Epidermal melanocyte (primary cell): ENCODE measurements around the gene CEP78.

ENCODE experiments used
- DNase-seq: peaks from one replicate; pipeline ENCODE4 v3.0.0; 2011; ENCODE audit warnings: low spot score; ENCODE audit not compliant: insufficient read length

CEP78 gene

DNA sequence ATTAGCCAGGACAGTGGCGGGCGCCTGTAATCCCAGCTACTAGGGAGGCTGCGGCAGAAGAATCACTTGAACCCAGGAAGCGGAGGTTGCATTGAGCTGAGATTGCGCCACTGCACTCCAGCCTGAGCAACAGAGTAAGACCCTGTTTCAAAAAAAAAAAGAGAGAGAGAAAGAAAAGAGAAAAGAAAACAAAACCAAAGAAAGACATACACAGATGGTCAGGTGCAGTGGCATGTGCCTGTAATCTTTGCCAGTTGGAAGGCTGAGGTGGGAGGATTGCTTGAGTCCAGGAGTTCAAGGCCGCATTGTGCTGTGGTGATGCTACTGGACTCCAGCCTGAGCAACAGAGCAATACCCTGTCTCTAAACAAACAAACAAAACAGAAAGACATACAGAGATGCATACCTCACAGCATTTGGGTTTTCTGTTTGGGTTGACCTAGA lies 51.1 kb downstream of the CEP78 start:
- DNase-seq: no peak

DNA sequence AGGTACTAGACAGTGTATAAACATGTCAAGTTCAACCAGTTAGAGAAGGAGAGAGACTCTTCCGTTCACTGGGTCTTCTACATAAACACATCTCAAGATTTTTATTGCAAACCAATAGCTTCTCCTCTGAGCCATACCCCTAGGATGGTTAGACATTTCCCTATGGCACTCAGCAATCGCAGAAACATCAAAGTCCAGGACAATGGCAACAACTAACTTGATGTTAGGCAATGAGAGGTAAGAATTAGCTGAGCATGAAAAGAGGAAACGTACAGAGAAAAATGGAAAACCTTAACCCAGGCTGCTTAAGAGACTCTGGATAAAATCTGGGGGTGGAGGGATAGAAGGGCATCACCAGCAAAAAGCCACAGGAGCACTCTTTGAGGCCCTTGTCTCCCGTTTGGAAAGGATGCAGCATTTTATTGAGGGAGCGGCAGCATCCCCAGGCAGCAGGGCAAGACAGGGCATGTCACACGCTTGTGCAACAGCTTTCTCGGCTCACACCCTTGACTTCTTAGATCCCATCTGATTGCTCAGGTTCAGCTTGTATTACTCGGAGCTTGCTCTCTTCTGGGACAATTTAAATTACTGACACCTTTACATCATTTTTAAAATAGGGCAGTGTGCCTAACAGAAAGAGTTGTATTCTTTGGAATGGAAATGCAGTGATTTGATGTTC lies 52.5 kb downstream of the CEP78 start:
- no peak for DNase-seq

DNA sequence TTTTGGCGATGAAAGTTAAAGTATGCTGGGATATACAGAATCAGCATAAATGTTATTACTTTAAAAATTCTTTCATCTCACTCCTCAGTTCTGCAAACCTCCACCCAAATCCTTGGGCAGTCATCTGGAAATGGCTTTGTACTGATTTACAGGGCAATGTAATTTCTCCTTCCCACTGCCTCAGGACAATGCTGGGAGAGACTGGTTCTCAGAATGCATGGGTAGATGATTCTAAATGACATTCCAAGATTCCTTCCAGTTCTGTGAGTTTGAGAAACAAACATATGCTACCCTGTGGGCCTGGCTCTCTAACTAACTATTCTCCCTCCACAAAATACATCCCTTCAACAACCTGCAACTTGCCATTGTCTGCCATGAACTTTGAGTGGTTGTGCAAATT lies 53.6 kb downstream of the CEP78 start:
- no peak for DNase-seq

DNA sequence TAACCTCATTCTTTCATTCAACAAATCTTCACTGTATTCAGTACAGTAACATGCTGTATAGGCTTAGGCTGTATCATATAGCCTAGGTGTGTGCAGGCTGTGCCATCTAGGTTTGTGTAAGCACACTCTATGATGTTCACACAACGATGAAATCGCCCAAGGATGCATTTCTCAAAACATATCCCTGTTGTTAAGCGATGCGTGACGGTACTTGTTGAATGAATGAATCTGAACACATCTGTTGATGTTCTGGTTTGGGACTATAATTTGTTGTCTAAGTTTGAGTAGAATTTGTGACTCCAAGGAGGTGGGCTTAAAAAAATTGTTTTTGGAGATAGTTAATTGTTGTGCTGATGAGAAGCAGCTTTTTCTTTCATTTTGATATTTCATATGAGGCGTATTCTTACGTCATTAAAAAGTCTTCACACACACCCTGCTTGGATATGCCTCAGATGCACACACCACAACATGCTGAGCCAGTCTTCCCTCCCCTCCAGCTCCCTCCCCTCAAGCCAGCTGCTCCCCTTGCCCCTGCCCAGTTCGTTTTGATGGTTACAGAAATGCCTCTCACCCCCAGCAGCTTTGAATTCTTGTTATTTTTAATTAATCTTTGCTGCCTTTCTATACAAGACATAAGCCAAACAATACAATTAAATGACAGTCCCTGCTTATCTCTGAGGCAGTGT lies 55.5 kb downstream of the CEP78 start:
- DNase-seq: no peak

DNA sequence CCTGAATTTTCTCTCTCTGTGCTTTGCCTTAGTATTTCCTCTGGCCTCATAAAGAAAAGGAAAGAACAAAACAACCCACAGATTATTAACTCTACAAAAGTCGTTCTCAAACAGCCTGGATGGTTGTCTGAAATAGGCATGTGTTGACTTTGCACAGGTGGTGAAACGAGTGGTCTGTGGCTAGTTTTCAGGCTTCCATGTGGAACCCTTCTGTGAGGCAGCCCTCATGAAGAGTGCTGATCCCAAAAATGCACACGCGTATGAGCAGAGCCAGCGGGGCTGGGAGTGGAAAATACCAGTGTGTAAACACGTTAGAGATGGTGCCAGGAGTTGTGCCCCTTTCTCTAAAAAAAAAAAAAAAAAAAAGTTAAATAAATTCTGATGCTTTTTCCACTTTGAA lies 56.2 kb downstream of the CEP78 start:
- DNase-seq: no peak

DNA sequence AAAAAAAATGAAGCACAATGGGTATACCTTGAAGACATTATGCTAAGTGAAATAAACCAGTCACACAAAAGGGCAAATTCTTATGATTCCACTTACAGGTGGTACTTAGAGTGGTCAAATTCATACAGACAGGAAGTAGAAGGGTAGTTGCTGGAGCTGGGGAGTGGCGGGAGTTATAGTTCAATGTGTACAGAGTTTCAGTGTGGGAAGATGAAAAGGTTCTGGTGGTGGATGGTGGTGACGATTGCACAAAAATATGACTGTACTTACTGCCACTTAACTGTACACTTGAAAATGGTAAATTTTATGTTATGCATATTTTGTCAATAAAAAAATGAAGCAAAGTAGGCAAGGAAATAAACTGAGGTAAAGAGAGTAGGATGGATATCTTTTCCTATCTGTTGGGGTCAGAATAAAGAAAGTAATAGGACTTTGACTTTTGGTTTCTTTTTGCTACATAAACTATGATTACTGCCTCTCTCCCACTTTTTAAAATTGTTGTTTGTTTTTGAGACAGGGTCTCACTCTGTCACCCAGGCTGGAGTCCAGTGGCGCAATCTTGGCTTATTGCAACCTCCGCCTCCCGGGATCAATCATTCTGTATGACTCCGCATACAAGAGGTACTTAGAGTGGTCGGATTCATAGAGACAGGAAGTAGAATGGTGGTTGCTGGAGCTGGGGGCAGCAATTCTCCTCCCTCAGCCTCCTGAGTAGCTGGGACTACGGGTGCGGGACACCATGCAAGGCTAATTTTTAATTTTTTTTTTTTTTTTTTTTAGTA lies 57.0 kb downstream of the CEP78 start:
- DNase-seq: no peak

DNA sequence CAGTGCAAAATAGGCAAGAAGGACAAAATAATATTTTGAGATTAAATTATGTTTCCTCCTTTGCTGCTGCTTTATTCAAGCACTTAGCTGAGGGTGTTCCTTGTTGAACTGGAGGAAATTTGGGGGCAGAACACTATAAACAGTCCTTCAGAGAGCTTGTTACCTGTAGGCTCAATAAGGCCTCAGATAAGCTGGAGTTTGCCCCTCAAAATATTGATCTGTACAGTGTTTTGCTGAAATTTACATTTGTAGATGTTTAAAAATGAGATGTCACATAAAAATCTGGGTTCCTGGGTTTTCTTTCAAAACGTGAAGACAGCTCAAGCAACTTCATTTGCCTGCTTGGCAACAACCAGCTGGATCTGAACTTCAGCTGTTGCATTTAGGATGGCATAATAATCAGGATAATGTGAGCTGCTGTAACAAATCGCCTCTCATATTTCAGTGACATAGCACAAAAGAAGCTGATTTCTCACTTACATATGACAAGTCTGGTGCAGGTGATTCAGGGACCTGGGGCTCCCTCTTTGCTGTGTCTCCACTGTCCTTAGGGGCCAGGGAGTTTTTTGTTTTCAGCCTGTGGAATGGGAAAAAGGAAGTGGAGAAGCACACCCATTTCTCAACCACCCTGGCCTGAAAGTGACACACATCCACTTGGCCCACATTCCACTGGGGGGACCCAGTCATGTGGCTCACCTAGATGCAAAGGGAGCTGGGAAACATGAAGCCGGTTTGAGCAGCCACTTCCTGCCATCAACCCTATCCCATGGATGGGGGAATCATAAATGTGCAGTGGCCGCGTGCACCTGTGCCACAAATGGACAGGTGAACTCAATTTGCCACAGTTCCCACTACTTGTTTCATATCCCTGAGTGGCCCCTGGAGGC lies 58.7 kb downstream of the CEP78 start:
- no peak for DNase-seq

DNA sequence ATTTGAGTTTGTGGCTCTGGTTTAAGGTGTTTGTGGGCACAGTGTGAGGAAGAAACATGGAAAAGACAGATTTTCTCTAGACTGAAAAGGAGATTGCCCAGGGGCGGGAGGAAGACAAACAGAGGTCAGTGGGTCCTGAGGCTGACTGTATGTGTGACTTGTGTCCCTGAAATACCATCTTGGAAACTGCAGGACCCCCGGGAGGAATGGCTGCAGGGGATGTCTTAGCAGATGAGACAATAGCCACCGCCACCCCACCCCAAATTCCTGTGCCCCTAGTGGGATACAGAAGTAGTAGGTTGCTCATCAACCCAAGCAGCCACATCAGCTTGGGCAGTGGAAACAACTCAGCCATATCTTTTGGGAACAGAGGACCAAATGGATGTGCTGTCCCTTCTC lies 59.3 kb downstream of the CEP78 start:
- DNase-seq: no peak

DNA sequence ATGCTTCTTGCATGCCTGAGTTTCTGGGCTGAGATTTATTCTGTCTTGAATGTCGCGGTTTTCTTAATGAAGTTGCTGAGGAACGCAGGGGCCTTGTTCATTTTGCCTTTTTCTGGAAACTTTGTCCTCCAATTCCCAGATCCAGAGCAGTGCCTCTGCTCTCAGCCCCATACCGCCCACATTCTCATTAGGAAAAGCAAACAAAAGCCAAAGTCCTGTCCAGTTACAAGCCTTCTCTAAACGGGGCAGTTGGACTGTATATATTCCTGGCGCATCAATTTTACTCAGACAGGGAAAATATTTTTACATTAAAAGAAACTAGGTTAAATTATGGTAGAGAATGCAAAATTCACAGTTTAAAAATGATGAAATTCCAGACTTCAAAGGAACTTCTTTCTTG lies 59.9 kb downstream of the CEP78 start:
- no peak for DNase-seq

DNA sequence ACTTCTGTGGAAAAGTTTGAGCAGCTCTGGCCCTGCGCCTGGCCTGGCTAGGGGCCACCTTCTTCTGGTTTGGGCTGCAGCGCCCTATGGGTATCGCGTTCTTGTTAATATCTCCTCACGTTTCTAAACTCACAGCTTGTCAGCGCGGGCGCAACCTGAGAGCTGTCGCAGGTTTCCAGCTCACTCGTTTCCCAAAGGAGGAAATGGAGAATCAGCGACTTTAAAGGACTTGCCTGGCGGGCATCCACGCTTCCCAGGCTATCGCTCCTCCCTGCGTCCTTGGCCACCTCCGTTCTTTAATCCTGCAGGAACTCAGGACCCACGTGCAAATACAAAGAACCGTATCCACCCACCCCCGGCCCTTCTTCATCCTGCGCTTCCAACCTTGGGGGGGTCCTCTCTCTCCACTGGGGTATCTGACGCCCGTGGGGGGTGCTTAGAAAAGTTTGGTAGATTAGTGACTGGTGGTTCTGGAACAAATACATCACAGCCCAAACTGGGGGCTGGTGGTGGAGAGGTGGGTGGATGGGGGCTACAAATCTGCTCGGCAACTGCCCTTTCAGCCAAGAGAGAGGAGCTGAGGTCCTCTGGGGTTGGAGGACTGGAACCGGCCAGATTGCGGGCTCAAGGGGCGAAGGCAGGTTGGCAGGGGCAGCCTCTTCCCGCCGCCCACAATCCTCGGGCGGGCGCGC lies 60.5 kb downstream of the CEP78 start:
- no peak for DNase-seq

DNA sequence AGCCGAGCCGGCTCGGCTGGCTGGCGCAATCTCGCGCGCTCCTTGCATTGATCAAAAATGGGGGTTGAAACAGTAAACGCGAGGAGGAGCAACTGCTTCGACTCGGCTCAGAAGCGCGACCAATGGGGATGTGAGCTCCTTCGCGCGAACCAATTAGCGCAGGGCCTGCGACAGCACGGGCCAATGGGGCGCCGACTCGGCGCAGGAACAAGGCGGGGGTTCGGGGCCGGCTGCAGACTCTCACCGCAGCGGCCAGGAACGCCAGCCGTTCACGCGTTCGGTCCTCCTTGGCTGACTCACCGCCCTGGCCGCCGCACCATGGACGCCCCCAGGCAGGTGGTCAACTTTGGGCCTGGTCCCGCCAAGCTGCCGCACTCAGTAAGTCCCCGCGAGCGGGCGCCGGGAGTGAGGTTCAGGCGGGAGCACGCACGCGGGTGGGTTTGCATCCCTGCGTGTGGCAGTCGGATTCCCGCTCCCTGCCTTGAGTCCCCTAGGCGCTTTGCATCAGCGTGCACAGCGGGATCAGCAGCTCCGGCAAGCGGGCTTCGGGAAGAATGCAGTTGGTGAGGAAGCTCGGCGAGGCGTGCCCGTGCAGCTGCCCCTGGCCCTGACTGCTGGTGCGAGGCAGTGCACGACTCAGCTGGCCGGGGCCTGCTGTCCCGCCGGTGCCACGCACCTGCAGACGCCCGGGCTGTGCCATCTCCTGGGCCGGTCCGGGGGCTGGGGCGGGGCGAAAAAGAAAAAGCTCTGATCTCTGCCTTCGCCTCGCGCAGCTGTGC lies 61.2 kb downstream of the CEP78 start, which contains the start of gene PSAT1:
Gene PSAT1 (plus strand): TSS at position 233 of the 779 bp plus-strand sequence. CDS start 86 bp downstream, at position 319.
- peak; percentile 98 for DNase-seq

DNA sequence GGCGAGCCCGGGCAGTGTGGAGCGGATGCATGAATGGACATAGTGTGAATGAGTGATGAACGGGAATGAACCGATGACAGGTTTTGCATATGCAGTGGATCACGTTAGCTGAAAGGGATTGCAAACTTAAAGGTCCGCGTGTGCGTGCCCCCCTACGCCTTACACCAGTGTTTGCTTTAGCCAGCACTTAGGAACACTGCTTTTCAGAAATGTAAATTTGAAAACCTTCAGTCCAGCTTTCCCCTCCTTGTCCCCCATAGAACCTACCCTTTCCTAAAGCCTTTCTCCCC lies 61.7 kb downstream of the CEP78 start:
- DNase-seq: no peak

DNA sequence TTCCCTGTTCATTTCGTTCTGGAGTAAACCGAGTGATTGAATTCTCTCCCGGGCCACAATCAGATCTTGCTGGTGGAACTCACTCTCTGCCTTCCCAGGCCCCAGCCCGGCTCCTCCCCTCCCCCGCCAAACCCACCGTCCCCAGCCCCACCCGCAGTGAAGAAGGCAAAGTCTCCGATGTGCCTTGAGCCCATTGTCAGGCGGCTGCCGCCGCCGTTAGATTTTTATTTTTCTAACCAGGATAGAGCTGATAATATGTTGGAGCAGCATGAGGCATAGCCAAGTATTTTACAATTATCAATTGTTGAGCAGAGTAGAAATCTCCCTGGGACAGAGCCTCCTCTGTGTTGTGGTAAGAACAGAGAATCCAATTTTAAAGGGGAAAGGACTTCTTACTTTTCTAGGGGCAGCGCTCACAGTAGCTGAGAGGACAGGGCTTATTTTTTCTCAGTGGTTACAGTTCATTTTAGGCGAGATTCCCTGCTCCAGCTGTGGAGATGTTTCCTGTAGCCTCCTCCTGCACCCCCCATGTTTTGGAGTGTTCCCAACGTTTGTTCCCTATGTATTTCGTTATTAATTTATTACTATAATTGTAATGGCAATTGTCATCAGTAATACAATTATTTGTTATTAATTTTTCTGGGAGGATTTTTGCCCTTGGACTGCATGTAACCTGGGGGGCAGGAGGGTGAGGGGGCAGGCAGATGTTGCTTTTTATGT lies 62.3 kb downstream of the CEP78 start:
- peak; percentile 45 for DNase-seq

DNA sequence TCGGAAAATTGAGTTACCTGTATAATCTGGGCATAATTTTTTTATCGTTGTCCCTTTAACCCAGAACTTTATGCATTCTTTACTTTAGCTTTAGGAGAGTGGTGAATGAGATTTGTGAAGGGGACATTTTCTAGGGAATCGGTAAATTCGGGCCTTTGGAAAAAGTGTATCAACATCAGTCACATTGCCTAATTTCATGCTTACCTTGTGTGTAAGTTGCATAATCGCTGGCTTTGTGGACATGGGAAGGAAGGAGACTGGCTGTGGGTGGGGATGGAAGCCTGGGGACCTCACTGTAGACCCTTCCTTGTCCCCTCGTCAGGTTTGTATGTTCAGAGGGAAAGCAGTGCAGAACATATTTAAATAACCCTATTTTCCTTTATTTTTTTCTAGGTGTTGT lies 64.3 kb downstream of the CEP78 start:
- no peak for DNase-seq

DNA sequence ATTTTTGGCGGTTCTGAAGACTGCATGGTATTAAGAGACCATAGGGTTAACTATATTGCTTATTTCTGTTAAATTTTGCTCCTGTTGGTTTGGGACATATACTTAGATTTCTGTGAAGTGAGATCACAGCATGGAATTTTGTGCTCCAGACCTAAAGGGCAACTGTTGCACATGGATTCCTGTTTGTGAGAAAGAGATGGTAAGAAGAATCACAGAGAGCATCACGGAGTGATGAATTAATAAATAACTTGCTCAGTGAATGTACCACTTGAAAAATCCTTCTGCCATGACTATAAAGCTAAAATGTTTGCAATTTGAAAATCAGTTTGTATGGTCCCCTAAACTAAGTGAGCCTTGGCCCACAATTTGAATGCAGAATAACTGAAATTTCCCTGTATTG lies 65.6 kb downstream of the CEP78 start:
- DNase-seq: no peak

DNA sequence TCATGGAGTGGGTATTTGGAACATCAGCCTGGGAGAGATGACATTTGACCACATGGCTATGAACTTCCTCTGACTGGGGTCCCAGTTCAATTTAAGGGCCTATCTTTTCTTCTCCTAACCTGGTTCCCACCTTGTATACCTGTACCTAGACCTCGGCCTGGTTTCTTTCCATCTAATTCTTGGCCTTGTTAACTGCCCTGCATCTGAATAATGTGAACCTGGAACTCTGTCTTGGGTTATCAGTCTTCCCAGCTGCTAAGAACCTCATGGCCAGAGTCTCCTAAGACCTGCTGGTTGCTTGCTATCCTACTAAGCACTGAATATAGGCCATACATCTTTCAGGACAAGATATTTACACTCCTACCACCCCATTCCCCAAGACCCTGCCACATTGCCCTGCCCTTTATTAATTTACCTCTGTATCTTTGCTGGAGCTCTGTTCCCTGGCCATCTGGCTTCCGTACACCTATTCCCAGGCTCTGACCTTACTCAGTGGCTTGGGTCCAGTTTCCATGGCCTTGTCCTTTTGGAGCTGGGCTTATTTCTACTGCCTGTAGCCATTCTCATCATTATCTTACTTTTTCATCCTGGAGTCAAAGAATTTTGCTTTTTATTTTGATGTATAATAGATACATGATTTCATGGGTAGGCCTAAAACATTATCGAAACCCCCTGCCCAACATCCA lies 67.6 kb downstream of the CEP78 start:
- no peak for DNase-seq

DNA sequence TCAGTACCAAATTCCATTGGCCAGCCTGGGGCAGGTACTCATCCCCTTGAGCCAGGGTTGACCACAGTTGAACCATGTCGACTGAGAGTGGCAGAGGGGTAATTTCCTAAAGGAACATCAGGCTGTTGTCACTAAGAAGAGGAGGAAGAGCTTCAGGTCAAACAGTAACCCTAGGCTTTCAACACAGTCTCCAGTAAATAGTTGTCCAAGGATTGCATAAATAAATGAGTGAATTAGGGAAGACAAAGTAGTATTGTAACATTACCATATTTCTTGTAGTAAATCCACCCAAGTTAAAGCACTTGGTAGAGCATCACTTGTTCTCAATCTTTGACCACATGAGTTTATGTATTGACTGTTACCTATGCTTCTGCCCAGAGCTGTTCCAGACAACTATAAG lies 68.5 kb downstream of the CEP78 start:
- no peak for DNase-seq

DNA sequence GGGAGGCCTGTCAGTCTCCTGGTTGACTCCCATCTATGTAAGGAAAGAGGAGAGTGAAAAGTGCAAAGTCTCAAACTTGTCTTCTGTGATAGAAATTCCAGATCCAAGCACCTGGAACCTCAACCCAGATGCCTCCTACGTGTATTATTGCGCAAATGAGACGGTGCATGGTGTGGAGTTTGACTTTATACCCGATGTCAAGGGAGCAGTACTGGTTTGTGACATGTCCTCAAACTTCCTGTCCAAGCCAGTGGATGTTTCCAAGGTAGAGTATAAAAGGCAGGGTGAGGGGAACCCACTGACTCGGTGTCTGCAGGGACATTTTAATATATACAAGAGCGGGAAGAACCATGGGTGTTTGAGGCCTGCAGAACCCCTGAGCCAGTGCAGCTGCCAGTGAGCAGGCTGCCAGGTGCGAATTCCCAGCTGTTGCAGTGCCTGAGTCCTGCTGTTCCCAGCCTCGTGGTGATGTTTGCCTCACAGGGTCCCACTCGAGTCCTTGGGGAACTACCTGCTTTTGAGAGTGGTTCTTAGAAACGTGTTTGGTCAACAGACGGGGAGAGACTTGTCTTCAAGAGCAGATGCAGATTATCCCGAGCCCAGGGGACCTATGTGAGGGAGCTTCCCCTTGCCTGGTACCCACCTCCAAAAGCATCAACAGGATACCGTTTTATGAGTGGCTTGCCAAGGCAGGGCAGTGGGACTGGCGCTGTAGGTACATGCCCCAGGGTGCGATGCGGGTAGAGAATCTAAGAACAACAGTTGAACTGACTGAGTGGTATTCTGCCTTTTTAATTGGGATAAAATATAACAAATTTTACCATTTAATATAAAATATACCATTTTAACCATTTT lies 70.6 kb downstream of the CEP78 start:
- DNase-seq: no peak
